PC-3 (cell line): ENCODE measurements around the gene CCDC171. TPM values are rescaled to one million over a fixed set of nuclear protein-coding genes. Genes with fewer than 3 reads are reported as not detected.

Experiments used
- ATAC-seq: fragments of 200-7000 bp; cut with Tn5 transposase; 2 replicates; pipeline ENCODE4 v1.9.1; 2020; ENCODE audit warnings: mild to moderate bottlenecking, moderate library complexity
- BruUV-seq: library from RNA; stranded (reverse); fragments of 400-500 nt; replicated peaks from 2 replicates; lab custom pipeline; 2021; lab: Mats Ljungman, UMichigan
- CTCF ChIA-PET: fragments of 300-600 bp; sonication (Branson Sonifier 250); formaldehyde crosslinking; loops from one replicate; lab custom pipeline; 2022; ENCODE audit warnings: antibody characterized with exemption; lab: Charles Lee
- POLR2A ChIA-PET: fragments of 300-600 bp; sonication (Branson Sonifier 250); formaldehyde crosslinking; loops from one replicate; lab custom pipeline; 2022; ENCODE audit warnings: antibody characterized with exemption; ENCODE audit not compliant: unreplicated experiment; lab: Charles Lee
- DNase-seq: peaks from one replicate; pipeline ENCODE4 v3.0.0-alpha.2; 2015
- H2AFZ ChIP-seq: fragments of 300-600 bp; sonication (generic); 2 replicates; pipeline ENCODE4 v1.6.0; 2016; ENCODE audit warnings: antibody characterized with exemption, low read length
- H3F3A ChIP-seq: fragments of 300-600 bp; sonication (generic); one replicate; pipeline ENCODE4 v1.6.0; 2017; ENCODE audit warnings: antibody characterized with exemption, low read length, control low read depth, mild to moderate bottlenecking; ENCODE audit not compliant: unreplicated experiment
- H3K27ac ChIP-seq: fragments of 300-600 bp; sonication (generic); 2 replicates; pipeline ENCODE4 v1.5.1; 2016; ENCODE audit warnings: mild to moderate bottlenecking, low read length
- H3K27me3 ChIP-seq: fragments of 300-600 bp; sonication (generic); 2 replicates; pipeline ENCODE4 v1.6.1; 2016; ENCODE audit warnings: low read length, mixed read lengths
- H3K36me3 ChIP-seq: fragments of 300-600 bp; sonication (generic); 2 replicates; pipeline ENCODE4 v1.6.1; 2016; ENCODE audit warnings: low read depth, mixed run types, low read length, mixed read lengths
- H3K4me1 ChIP-seq: fragments of 300-600 bp; sonication (generic); 2 replicates; pipeline ENCODE4 v1.5.1; 2016; ENCODE audit warnings: low read length; ENCODE audit not compliant: insufficient read depth
- H3K4me2 ChIP-seq: fragments of 300-600 bp; sonication (generic); 2 replicates; pipeline ENCODE4 v1.6.0; 2016; ENCODE audit warnings: low read length
- H3K4me3 ChIP-seq: fragments of 300-600 bp; sonication (generic); 2 replicates; pipeline ENCODE4 v1.5.1; 2016; ENCODE audit warnings: mild to moderate bottlenecking, low read length, mixed read lengths
- H3K79me2 ChIP-seq: fragments of 300-600 bp; sonication (generic); 2 replicates; pipeline ENCODE4 v1.6.1; 2017; ENCODE audit warnings: low read length, mixed read lengths
- H3K9ac ChIP-seq: fragments of 300-600 bp; sonication (generic); 2 replicates; pipeline ENCODE4 v1.6.0; 2016; ENCODE audit warnings: mild to moderate bottlenecking, low read length
- H3K9me2 ChIP-seq: fragments of 300-600 bp; sonication (generic); replicated peaks from 2 replicates; pipeline ENCODE4 v1.6.1; 2016; ENCODE audit warnings: mixed run types, low read length, mixed read lengths
- H3K9me3 ChIP-seq: fragments of 300-600 bp; sonication (generic); 2 replicates; pipeline ENCODE4 v1.6.1; 2016; ENCODE audit warnings: low read length, mixed read lengths
- H4K20me1 ChIP-seq: fragments of 300-600 bp; sonication (generic); 2 replicates; pipeline ENCODE4 v1.6.1; 2016; ENCODE audit warnings: low read length, mixed read lengths
- CTCF ChIP-seq: fragments of 300-600 bp; sonication (generic); conservative IDR thresholded peaks from 2 replicates; pipeline ENCODE4 v1.5.1; 2017; ENCODE audit warnings: antibody characterized with exemption, low read depth, mild to moderate bottlenecking, low read length
- EZH2 ChIP-seq: fragments of 300-600 bp; sonication (generic); IDR thresholded peaks from one replicate; pipeline ENCODE4 v1.6.1; 2017; ENCODE audit warnings: antibody characterized with exemption, mild to moderate bottlenecking, low read length; ENCODE audit not compliant: unreplicated experiment
- EZH2phosphoT487 ChIP-seq: fragments of 300-600 bp; sonication (generic); IDR thresholded peaks from 2 replicates; pipeline ENCODE4 v1.6.1; 2018; ENCODE audit warnings: mild to moderate bottlenecking, antibody characterized with exemption, low read length, borderline replicate concordance
- intact Hi-C: fragments of 100-400 bp; cut with micrococcal nuclease; formaldehyde crosslinking; loops from 2 replicates; pipeline ENCODE4 v1.9.0; 2023
- total RNA-seq: library from RNA; depleted of rRNA; stranded (reverse); fragments of >200 nt; gene quantifications from 2 replicates; pipeline ENCODE4 v1.2.3, GENCODE V29; 2014

CCDC171 gene
- total RNA-seq, 1 experiment from 2014 or later = 2.7 TPM

DNA sequence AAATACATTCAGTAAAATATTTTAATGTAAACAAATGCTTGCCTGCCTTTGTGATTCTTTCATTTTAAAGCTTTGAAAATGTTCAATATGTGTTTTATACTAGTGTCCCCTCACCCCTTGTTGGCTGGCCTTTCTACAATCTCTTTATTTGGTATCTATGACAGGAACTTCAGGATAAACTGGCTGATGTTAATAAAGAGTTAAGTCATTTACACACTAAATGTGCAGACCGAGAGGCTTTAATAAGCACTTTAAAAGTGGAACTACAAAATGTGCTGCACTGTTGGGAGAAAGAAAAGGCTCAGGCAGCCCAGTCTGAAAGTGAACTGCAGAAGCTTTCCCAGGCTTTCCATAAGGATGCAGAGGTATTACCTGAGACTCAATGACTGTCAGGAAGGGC, 171.8 kb downstream of the CCDC171 start:
- DNase-seq = no peak
- no TSS peak for BruUV-seq
- intact Hi-C loops = no loop called here
- H2AFZ ChIP-seq = no peak overlapping the region
- no peaks in the 10 kb centered on the region for H3K9me2 ChIP-seq
- H3K79me2 ChIP-seq = no peaks in the 10 kb centered on the region
- no peak overlapping the region for H3K9ac ChIP-seq
- H3K4me2 ChIP-seq = no peak overlapping the region
- TF ChIP-seq EZH2phosphoT487 = no peak
- TF ChIP-seq CTCF = no peak
- TF ChIP-seq EZH2 = no peak
- ATAC-seq = no peak
- H3F3A ChIP-seq = no peaks in the 10 kb centered on the region
- no peaks in the 10 kb centered on the region for H3K4me1 ChIP-seq
- no peak overlapping the region for H3K27ac ChIP-seq
- no peaks in the 10 kb centered on the region for H3K36me3 ChIP-seq
- no peaks in the 10 kb centered on the region for H4K20me1 ChIP-seq
- ChIA-PET POLR2A (no interaction called here), CTCF (no interaction called here)
- H3K4me3 ChIP-seq = no peak overlapping the region
- no peaks in the 10 kb centered on the region for H3K27me3 ChIP-seq
- no peaks in the 10 kb centered on the region for H3K9me3 ChIP-seq

DNA sequence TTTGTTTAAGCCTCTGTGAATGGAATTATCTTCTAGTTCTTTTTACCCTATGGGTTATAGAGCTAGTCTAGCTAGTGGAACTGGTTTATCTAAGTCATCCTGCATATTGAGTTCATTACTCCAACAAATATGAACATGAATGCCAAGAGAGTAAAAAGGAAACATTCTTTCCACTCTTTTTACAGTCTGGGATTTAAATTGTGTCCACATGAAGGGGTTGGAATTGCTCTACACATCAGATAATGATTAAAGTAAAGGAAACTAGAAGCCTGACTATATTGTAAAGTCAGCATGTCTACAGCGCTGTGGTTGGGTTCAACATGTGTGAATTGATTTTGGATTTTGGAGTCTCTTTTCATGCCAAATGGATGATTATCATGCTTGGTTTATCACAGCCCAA, 173.1 kb downstream of the CCDC171 start:
- ATAC-seq = no peak
- CTCF ChIA-PET = no interaction called here
- no peak overlapping the region for H3K9ac ChIP-seq
- H2AFZ ChIP-seq = no peak overlapping the region
- H3K27me3 ChIP-seq = no peaks in the 10 kb centered on the region
- intact Hi-C loops = no loop called here
- TF ChIP-seq EZH2 (no peak), EZH2phosphoT487 (no peak), CTCF (no peak)
- H3K9me2 ChIP-seq = no peaks in the 10 kb centered on the region
- no peaks in the 10 kb centered on the region for H3K4me1 ChIP-seq
- H3K27ac ChIP-seq = no peak overlapping the region
- H3K4me2 ChIP-seq = no peak overlapping the region
- H3K4me3 ChIP-seq = no peak overlapping the region
- peak; percentile 8 for DNase-seq
- H3K36me3 ChIP-seq = no peaks in the 10 kb centered on the region
- H4K20me1 ChIP-seq = no peaks in the 10 kb centered on the region
- POLR2A ChIA-PET = no interaction called here
- H3K79me2 ChIP-seq = no peaks in the 10 kb centered on the region
- no peaks in the 10 kb centered on the region for H3K9me3 ChIP-seq
- no TSS peak for BruUV-seq
- no peaks in the 10 kb centered on the region for H3F3A ChIP-seq

GRCh38 chr9:15729507-15729906, 176.7 kb downstream of the CCDC171 start:
- Histone ChIP-seq H3K4me3 (no peak overlapping the region), H3K36me3 (no peaks in the 10 kb centered on the region), H3K9me3 (no peaks in the 10 kb centered on the region), H3K27me3 (no peaks in the 10 kb centered on the region), H3K4me2 (no peak overlapping the region), H2AFZ (no peak overlapping the region), H3K9ac (no peak overlapping the region), H3K9me2 (no peaks in the 10 kb centered on the region), H3K27ac (no peak overlapping the region), H3F3A (no peaks in the 10 kb centered on the region), H3K79me2 (no peaks in the 10 kb centered on the region), H4K20me1 (no peaks in the 10 kb centered on the region), H3K4me1 (no peaks in the 10 kb centered on the region)
- DNase-seq (no peak), ATAC-seq (no peak)
- no peak for TF ChIP-seq EZH2
- TF ChIP-seq EZH2phosphoT487 = no peak
- BruUV-seq = no TSS peak
- ChIA-PET POLR2A (no interaction called here), CTCF (no interaction called here)
- intact Hi-C loops = no loop called here
